ENCODE measurements around the gene HPS4.
A peak's percentile ranks its signal among the peaks of the same experiment; 100 is the strongest.

The HPS4 gene

DNA sequence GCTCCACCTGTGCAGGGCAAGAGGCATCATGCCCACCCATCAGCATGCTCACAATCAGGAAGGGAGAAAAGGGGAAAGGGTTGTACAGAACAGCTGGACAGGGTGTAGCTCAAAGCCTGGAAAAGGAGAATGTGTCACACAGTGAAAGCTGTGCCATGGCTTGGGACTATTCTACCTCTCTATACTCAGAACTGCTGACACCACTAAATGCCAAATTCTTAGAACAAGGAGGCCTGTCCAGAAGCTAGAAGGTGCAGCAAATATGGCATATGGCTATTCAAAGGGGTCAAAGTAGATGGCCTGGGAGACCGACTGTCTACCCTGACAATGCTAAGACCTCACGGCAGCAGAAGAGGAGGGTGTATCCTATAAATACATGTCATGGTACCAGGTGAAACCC is 12.8 kb downstream of the HPS4 start:
- DNase-seq (ENCODE audit: low read depth in 1 of 2, low spot score in 1 of 2): no peak

DNA sequence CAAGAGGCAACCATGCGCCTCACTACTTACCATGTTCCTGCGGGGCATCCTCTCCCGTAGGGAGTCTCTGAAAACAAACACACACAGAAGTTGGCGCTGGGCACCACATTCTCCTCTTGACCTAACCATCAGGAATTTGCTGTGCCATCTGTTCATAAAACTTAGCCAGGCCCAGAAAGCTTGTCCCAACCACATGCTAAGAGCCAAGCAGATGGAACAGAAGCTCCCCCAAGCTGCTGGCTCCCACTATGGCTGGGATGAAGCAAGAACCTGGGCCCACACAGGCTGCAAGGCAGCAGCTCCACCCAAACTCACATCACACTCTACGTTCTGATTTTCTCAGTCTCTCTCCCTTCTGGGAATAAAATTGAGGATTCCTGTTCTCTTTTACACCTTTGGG is 17.4 kb downstream of the HPS4 start:
- no peak for DNase-seq (ENCODE audit: low read depth in 1 of 2, low spot score in 1 of 2)

DNA sequence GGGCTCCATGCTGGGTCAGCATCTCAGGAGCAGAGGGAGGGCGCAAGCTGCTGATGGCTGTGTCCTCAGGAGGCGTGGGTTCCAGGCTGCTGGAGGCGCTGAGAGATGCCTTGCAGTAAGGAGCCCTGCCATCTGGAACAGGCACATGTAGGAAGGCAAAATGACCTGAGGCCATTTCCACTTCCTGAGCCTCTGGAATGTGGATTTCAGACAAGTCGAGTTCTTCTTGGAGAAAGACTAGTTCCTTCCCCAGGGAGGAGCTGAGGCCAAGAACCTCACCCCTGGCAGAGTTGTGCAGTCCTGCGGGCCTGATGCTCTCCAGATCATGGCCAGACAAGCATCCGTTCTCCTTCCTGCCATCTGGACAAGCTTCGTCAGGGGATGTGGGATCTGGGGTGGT is 19.3 kb downstream of the HPS4 start:
- DNase-seq (ENCODE audit: low read depth in 1 of 2, low spot score in 1 of 2): no peak

DNA sequence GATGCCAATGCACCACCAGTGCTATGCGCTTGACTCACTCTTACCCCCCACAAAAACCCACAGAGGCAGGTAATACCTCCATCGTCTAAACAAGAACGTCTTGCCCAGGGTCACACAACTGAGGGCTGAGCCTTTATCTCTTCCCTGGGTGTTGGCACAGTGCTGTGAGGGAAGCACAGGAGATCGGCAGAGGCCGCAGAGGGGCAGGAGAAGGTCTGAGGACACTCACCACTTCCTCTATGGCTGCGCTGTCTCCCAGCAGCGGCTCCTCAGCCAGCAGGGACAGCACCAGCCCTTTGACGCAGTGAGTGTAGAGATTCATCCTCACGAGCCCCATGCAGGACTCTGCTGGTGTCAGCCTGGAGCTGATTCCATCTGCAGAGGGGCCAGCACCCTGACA is 19.9 kb downstream of the HPS4 start:
- no peak for DNase-seq (ENCODE audit: low read depth in 1 of 2, low spot score in 1 of 2)

DNA sequence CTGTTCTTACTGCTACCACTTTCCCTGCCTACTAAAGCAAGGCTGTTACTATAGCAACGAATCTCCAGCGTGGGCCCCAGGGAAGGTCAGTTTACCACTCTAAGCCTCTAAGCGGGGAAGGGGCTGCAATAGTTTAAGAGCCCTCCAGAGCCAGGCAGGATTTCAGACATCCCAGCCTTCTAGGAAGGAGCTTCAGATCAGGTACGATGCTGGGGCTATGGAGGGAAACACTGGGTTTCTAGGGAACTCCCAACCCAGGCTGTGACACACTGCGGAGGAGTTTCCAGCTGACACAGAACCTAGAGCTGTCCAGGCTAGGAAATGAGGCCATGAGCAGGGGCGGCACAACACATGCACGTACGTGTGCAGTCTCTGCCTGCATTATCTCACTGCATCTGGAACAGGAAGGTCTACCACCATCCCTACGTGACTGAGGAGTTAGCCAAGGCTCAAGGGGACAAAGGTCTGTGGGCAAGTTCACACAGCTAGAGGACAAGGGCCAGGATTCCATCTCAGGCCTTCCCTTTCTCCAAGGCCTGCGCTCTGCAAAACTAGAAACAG is 20.4 kb downstream of the HPS4 start:
- no peak for DNase-seq (ENCODE audit: low read depth in 1 of 2, low spot score in 1 of 2)

- DNase-seq (ENCODE audit: low read depth in 1 of 2, low spot score in 1 of 2): no peak
These were observed 20.9 kb downstream of the HPS4 start for GRCh38 chr22:26462641-26463040.

DNA sequence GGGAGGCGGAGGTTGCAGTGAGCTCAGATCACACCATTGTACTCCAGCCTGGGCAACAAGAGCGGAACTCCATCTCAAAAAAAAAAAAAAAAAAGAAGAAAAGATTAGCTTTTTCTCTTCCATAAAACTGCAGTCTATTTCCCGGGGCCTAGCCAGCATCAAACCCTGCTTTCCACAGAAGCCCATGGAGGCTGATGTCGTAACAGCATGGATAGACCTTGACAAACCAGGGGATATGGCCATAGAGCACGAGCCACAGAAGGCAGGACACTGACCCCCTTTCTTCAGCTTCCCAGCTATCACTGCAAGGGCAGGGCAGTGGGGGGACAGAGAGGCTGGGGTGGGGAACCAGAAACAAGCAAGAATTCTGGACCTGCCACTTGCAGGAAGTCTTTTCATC is 21.5 kb downstream of the HPS4 start:
- no peak for DNase-seq (ENCODE audit: low read depth in 1 of 2, low spot score in 1 of 2)

DNA sequence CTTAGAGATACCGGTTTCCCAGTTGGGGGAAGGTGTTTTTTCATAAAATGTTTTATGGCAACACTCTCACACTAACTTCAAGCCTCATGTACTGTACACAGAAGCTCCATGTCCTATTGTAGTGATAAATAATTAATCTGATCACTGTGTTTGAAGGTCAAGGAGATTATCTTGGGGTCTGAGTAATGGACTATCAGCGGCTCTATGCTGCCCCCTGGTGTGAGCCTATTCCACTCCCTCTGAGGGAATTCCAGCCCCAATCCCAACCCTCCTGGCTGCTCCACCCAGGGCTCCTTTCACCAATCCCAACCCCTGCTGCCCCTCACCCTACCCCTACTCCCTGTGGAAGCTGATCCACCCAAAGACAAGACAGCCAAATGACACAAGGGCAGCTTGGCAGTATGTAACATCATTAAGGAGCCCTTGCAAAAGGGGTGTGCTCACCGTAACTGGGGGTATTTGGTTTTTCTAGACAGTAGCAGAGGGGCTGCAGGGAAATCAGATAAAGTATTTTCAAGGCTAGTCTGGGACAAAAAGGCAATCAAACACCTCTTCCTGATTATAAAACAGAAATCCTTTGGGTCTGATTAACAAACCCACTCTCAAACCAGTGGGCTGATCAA is 22.3 kb downstream of the HPS4 start:
- peak in 1 of 2 donors; percentile 26 for DNase-seq (ENCODE audit: low read depth in 1 of 2, low spot score in 1 of 2)

DNA sequence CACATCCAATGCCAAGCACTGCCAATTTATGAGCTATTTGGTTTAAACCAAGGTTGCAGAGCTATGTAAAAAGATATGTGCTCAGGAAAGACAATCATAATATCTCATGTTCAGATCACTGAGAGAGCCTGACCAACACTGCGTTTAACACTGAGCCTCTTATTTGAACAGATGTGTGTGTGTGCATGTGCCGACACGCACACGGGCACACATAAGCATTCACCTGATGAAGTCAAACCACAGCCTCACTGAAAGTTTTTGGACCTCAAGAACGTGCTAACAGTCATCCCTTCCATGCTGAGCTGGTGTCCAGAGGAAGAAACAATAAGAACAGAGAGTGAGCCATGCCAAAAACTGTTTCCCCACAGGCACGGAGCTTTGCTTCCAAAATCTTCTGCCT is 23.4 kb downstream of the HPS4 start:
- no peak for DNase-seq (ENCODE audit: low read depth in 1 of 2, low spot score in 1 of 2)

- DNase-seq (ENCODE audit: low read depth in 1 of 2, low spot score in 1 of 2): no peak
These were observed 25.8 kb downstream of the HPS4 start for GRCh38 chr22:26457661-26458272.

DNA sequence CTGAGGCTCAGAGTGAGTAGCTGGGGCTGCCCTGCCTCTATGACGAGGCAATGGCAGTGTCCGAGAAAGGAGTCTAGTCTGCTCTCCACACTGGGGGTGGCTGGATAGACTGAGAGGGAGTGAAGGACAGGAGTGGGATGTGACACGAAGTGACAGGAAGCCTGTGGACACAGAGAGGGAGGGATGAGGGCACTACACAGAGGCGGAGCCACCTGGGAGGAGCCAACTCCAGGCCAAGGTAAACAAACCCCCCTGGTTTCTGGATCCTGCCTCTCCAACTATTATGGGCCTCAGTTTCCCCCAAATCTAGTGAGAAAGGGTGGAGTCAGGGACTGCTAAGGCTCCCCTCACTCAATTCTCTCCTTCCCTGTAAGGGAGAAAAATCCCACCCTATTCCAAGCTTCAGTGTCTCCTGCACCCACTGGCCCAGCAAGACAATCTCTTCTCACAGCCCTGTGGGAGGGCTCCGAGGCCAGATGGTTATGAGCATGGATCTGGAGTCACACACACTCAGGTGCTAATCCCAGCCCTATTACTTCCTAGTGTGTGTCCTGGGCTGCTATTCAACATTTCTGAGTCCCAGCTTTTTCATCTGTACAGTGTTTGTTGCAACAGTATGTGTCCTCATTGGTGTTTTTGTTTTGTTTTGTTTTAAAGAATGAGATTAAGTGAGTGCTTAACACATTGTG is 29.6 kb downstream of the HPS4 start:
- no peak for DNase-seq (ENCODE audit: low read depth in 1 of 2, low spot score in 1 of 2)

- no peak for DNase-seq (ENCODE audit: low read depth in 1 of 2, low spot score in 1 of 2)
These were observed 30.4 kb downstream of the HPS4 start for GRCh38 chr22:26453216-26453615.

- no peak for DNase-seq (ENCODE audit: low read depth in 1 of 2, low spot score in 1 of 2)
These were observed 31.2 kb downstream of the HPS4 start for GRCh38 chr22:26452236-26453016.

GRCh38 chr22:26450453-26451185 is 33.0 kb downstream of the HPS4 start:
- no peak for DNase-seq (ENCODE audit: low read depth in 1 of 2, low spot score in 1 of 2)

GRCh38 chr22:26448941-26449340 is 34.6 kb downstream of the HPS4 start:
- DNase-seq (ENCODE audit: low read depth in 1 of 2, low spot score in 1 of 2): no peak

DNA sequence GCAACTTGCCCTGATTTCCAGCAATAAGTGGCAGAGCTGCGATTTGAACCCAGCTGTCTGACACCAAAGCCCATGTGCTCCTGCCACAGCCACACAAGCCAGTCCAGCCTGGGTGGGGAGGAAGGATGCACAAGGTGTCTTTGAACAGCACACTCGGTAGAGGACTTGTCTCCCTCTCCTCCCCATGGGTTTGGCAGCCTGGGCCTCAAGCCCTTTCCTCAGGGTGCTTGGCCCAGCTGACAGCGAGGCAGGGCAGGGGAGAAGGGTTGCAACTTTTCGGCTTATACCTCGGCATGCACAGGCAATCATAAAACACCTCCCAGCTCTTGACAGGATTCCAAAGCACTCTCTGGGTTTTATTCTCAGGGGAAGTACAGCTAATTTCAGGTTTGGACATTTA is 35.2 kb downstream of the HPS4 start:
- DNase-seq (ENCODE audit: low read depth in 1 of 2, low spot score in 1 of 2): no peak

DNA sequence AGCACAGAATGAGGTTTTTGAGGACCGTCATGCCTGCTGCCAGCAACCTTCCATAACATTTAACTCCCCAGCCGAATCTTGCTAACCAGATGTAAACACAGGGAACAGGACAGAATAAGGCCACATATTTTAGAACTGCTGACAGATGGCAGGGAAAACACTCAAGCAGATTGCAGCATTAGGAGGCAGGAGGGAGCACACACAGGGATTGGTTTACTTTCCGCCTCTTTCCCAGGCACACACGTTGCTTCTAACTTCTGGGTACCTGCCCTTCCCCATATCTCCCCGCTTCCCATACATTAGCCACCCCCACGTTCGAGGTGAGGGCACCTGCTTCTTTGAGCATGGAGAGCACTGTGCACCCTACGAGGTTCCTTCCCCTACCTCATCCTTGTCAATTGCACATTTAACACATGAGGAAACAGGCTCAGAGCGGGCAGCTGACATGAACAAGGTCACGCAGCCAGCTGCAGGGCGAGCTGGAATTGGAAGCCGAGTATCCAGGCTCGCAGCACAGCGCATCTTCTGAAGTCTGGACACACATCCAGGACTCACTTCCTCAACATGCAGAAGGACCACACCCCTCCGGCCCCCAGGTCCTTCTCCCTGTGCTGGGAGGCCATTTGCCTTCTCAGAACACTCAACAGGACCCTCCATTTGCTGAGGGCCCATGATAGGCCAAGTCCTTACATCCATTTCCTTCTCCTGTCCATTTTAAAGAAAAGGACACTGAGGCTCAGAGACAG is 35.8 kb downstream of the HPS4 start:
- DNase-seq (ENCODE audit: low read depth in 1 of 2, low spot score in 1 of 2): no peak

DNA sequence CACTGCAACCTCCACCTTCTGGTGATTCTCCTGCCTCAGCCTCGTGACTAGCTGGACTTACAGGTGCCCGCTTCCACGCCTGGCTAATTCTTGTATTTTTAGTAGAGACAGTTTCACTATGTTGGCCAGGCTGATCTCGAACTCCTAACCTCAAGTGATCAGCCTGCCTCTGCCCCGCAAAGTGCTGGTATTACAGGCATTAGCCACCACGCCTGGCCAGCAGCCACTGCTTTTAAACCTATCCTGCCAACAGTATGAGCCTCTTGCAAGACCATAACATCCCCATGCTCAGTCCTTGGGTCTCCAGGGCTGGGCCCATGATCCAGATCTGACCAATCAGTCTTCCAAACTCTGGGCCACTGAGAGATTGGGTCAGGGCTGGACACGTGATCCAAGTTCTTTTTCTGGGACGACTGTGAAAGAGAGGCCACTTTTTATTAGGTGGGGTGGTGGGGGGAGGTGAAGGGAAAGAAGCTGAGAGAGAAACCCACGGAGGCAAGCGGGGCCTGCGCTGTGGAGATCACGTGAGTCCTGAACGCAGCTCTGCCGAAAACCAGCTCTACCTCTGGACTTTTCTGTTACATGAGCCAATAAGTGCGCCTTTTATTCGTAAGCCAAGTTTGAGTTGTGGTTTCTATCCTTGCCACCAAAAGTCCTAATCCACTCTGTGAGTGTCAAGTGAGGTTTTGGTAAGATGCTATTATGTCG is 36.6 kb downstream of the HPS4 start:
- DNase-seq (ENCODE audit: low read depth in 1 of 2, low spot score in 1 of 2): no peak

- DNase-seq (ENCODE audit: low read depth in 1 of 2, low spot score in 1 of 2): no peak
These were observed 37.9 kb downstream of the HPS4 start for GRCh38 chr22:26445577-26446275.
